Measurements from ENCODE around the gene PCBD2. TPM values are rescaled to one million over a fixed set of nuclear protein-coding genes. Genes with fewer than 3 reads are reported as not detected.
A peak's percentile ranks its signal among the peaks of the same experiment; 100 is the strongest.
"Not testable (repeated sequence)": the region's sequence is repeated elsewhere in the genome, so short reads cannot be mapped to it uniquely, and the experiment has no call there.

Gene PCBD2
- total and polyA plus RNA-seq, 7 donors = 4.2 to 10.8 (median 7.8) TPM

GRCh38 chr5:134905246-134905996, 490 bp downstream of the PCBD2 start:
- Histone ChIP-seq H3K36me3 (peaks cover 0 to 21% (median 6%) of the 10 kb centered on the region in 4 donors), H3K4me1 (peaks cover 0 to 6% (median 0%) of the 10 kb centered on the region in 4 donors), H3K27me3 (no peaks in the 10 kb centered on the region), H3K27ac (peak overlapping the region; percentile 91 to 99 (median 97)), H3K4me3 (peak overlapping the region; percentile 62 to 81 (median 76)), H3K9me3 (no peaks in the 10 kb centered on the region)
- TF ChIP-seq, protein P1, sequence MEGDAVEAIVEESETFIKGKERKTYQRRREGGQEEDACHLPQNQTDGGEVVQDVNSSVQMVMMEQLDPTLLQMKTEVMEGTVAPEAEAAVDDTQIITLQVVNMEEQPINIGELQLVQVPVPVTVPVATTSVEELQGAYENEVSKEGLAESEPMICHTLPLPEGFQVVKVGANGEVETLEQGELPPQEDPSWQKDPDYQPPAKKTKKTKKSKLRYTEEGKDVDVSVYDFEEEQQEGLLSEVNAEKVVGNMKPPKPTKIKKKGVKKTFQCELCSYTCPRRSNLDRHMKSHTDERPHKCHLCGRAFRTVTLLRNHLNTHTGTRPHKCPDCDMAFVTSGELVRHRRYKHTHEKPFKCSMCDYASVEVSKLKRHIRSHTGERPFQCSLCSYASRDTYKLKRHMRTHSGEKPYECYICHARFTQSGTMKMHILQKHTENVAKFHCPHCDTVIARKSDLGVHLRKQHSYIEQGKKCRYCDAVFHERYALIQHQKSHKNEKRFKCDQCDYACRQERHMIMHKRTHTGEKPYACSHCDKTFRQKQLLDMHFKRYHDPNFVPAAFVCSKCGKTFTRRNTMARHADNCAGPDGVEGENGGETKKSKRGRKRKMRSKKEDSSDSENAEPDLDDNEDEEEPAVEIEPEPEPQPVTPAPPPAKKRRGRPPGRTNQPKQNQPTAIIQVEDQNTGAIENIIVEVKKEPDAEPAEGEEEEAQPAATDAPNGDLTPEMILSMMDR (IDR thresholded peaks at IDR 0.05) = peak; percentile 56 to 75 (median 68)
- no peak for TF ChIP-seq EP300 (IDR thresholded peaks at IDR 0.05)
- TF ChIP-seq POLR2AphosphoS5 (IDR thresholded peaks at IDR 0.05) = peak in 2 of 4 donors; percentile 19 to 25
- 0 to 1% methylated on average over 54 of the region's 54 CpGs for WGBS, 2 donors
- peak; percentile 77 for DNase-seq
- intact Hi-C loops (cut with DNase I) = loop anchor here (1.0 to 2.0 kb wide), 2 partner anchors 31 to 167 kb away; partner anchors contain the start of genes CAMLG and TXNDC15

- 75 to 93% methylated on average over 1 of the region's 1 CpG for WGBS, 2 donors
- TF ChIP-seq POLR2A (IDR thresholded peaks at IDR 0.05) = no peak
- TF ChIP-seq POLR2AphosphoS5 (IDR thresholded peaks at IDR 0.05) = no peak
- TF ChIP-seq EP300 (IDR thresholded peaks at IDR 0.05) = no peak
- TF ChIP-seq, protein P1 (IDR thresholded peaks at IDR 0.05) = no peak
- intact Hi-C loops (cut with DNase I) = no loop called here
- Histone ChIP-seq H3K4me1 (peaks cover 0 to 6% (median 0%) of the 10 kb centered on the region in 4 donors), H3K27me3 (no peaks in the 10 kb centered on the region), H3K4me3 (no peak overlapping the region), H3K36me3 (peaks cover 0 to 23% (median 4%) of the 10 kb centered on the region in 4 donors), H3K27ac (peak overlapping the region in 1 of 4 donors; percentile 97), H3K9me3 (no peaks in the 10 kb centered on the region)
- DNase-seq = no peak
These were observed 1.9 kb downstream of the PCBD2 start for GRCh38 chr5:134906811-134907210.

GRCh38 chr5:134910752-134911151, 5.8 kb downstream of the PCBD2 start:
- DNase-seq; H3K4me1 ChIP-seq; intact Hi-C loops (cut with DNase I); H3K27ac ChIP-seq; H3K9me3 ChIP-seq; H3K4me3 ChIP-seq; H3K27me3 ChIP-seq: not testable (repeated sequence)
- 93 to 97% methylated on average over 2 of the region's 2 CpGs for WGBS, 2 donors
- H3K36me3 ChIP-seq = peaks cover 0 to 53% (median 5%) of the 10 kb centered on the region in 4 donors

DNA sequence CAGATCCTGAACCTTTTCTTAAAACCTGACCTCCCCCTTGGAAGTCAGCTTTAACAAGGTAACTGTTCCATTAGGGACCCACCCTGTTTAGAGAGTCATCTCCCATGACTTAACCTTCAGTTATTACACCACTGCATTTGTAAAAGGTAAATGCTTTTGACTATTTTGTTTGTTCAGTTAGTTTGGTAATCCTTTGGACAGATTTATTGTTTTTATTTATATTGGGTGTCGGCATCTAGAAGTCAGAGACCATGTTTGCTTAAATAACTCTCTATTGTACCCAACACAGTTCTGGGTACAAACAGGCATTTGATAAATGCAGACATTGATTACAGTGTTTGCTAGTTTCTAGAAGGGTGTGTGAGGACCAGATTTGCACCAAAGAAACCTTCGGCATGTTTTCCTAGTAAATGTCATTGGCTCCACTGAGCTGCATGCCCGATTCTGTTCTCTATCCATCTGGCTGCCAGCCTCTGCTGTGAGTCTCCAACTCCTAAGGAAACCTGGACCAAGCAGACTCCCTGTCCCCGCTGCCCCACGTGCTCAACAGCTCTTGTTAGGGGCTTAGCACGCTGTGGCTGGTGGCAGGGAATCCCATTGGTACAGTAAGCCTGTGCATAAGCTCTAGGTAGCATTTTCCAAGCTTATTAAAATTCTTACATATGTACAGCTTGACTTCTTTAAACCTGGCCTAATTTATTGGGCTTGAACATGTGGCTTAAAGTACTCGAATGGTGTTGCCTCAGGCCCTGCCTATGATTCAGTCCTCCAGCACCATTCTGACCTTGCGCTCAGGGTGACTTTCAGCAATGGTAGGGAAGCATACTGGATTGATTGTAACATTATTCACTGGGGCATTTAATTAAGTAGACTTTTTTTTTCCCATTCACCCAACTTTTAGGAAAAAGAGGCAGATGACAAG, 6.6 kb downstream of the PCBD2 start:
- no peaks in the 10 kb centered on the region for H3K27me3 ChIP-seq
- WGBS, 2 donors = 83 to 90% methylated on average over 8 of the region's 8 CpGs
- no peak for DNase-seq
- H3K4me1 ChIP-seq = no peaks in the 10 kb centered on the region
- intact Hi-C loops (cut with DNase I) = no loop called here
- no peak overlapping the region for H3K4me3 ChIP-seq
- no peaks in the 10 kb centered on the region for H3K9me3 ChIP-seq
- peaks cover 0 to 56% (median 6%) of the 10 kb centered on the region in 4 donors for H3K36me3 ChIP-seq
- H3K27ac ChIP-seq = no peak overlapping the region
- TF ChIP-seq POLR2AphosphoS5 (IDR thresholded peaks at IDR 0.05) = no peak
- TF ChIP-seq POLR2A (IDR thresholded peaks at IDR 0.05) = no peak
- TF ChIP-seq, protein P1 (IDR thresholded peaks at IDR 0.05) = no peak
- TF ChIP-seq EP300 (IDR thresholded peaks at IDR 0.05) = no peak

- intact Hi-C loops (cut with DNase I) = no loop called here
These were observed 8.3 kb downstream of the PCBD2 start for GRCh38 chr5:134913254-134913653.

More at GRCh38 chr5:134913254-134913653, 8.3 kb downstream of the PCBD2 start:
- TF ChIP-seq POLR2AphosphoS5 (IDR thresholded peaks at IDR 0.05) = no peak
- TF ChIP-seq POLR2A (IDR thresholded peaks at IDR 0.05) = no peak
- TF ChIP-seq, protein P1 (IDR thresholded peaks at IDR 0.05) = no peak
- no peak for TF ChIP-seq EP300 (IDR thresholded peaks at IDR 0.05)
- H3K36me3 ChIP-seq = peaks cover 0 to 62% (median 6%) of the 10 kb centered on the region in 4 donors
- no peak overlapping the region for H3K4me3 ChIP-seq
- H3K4me1 ChIP-seq = no peaks in the 10 kb centered on the region
- H3K27me3 ChIP-seq = no peaks in the 10 kb centered on the region
- 96 to 97% methylated on average over 3 of the region's 3 CpGs for WGBS, 2 donors
- no peak for DNase-seq
- H3K27ac ChIP-seq = no peak overlapping the region
- no peaks in the 10 kb centered on the region for H3K9me3 ChIP-seq

All from sigmoid colon (tissue), 7 donors.